ENCODE results near the gene PTPN1. TPM values are rescaled to one million over a fixed set of nuclear protein-coding genes. Genes with fewer than 3 reads are reported as not detected.
A peak's percentile ranks its signal among the peaks of the same experiment; 100 is the strongest.
"Not testable (repeated sequence)": the region's sequence is repeated elsewhere in the genome, so short reads cannot be mapped to it uniquely, and the experiment has no call there.

PTPN1 gene
- total and polyA plus RNA-seq, 10 of the 15 experiments (the other 5 are each of a cell fraction or from before 2014, with no cell fraction given): 15.9 to 74.7 (median 43.9) TPM

GRCh38 chr20:50506270-50506579 is 4.0 kb upstream of the PTPN1 start:
- FAIRE-seq (no peak), DNase-seq (ENCODE audit: low read depth, low spot score) (no peak), ATAC-seq (no peak)
- 73% methylated on average over 3 of the region's 3 CpGs for WGBS (ENCODE audit: insufficient coverage, insufficient replicate concordance, low lambda C conversion rate, missing lambda C conversion rate)
- ChIA-PET SMC1A (ENCODE audit: uncharacterized antibody, unreplicated experiment) (interaction anchor here (1.0 to 95.1 kb wide), 3 partner anchors 22 to 40 kb away, joined by 3 to 2799 read pairs (median 5); partner anchors contain the start of gene PTPN1), RAD21 (ENCODE audit: unreplicated experiment) (interaction anchor here (1.4 to 3.9 kb wide), 2 partner anchors 64 to 68 kb away, joined by 4 to 36 read pairs; no protein-coding TSS in a partner anchor), CTCF (interaction anchor here (0.6 to 10.4 kb wide), 4 partner anchors 33 to 80 kb away, joined by 3 to 240 read pairs (median 20); no protein-coding TSS in a partner anchor), POLR2A (interaction anchor here (0.9 to 1.2 kb wide), 2 partner anchors 10 to 34 kb away, joined by 3 read pairs; no protein-coding TSS in a partner anchor)
- Histone ChIP-seq H3K4me1 (ENCODE audit: control insufficient read depth, insufficient read depth, low read length) (peaks cover 34% of the 10 kb centered on the region), H2AFZ (ENCODE audit: control insufficient read depth, low read depth, low read length) (no peak overlapping the region), H3K27me3 (replicated peaks in 1 of 2; ENCODE audit: control insufficient read depth in 2 of 2, insufficient read depth in 2 of 2, low read length in 1 of 2) (no peaks in the 10 kb centered on the region), H4K20me1 (ENCODE audit: control insufficient read depth, insufficient read depth) (peaks cover 5% of the 10 kb centered on the region), H3K4me3 (no peak overlapping the region), H3K9me3 (replicated peaks; ENCODE audit: control insufficient read depth, insufficient read depth, low read length) (no peaks in the 10 kb centered on the region), H3K9ac (ENCODE audit: control insufficient read depth, insufficient read depth, low read length) (no peak overlapping the region), H3K4me2 (ENCODE audit: control insufficient read depth, insufficient read depth) (no peak overlapping the region), H3K79me2 (ENCODE audit: control insufficient read depth, insufficient read depth, low read length) (peaks cover 11% of the 10 kb centered on the region), H3K36me3 (ENCODE audit: control insufficient read depth in 2 of 2, insufficient read depth in 2 of 2, low read length in 1 of 2) (no peaks in the 10 kb centered on the region), H3K27ac (ENCODE audit: control insufficient read depth, insufficient read depth) (no peak overlapping the region)
- no TSS peak for BruUV-seq (replicated peaks)
- no peak for TF ChIP-seq GATAD2B (conservative IDR thresholded peaks at IDR 0.05; ENCODE audit: low read depth)
- TF ChIP-seq RELA (IDR thresholded peaks at IDR 0.05; ENCODE audit: borderline replicate concordance, partially characterized antibody): no peak
- no peak for TF ChIP-seq MYB (IDR thresholded peaks at IDR 0.05; ENCODE audit: borderline replicate concordance, low read depth, low read length)
- peak in 1 of 3 experiments; percentile 16; a peak in 1 of 6 replicates for TF ChIP-seq CTCF (IDR thresholded peaks at IDR 0.05 in 2 of 3, conservative IDR thresholded peaks at IDR 0.05 in 1 of 3; ENCODE audit: control insufficient read depth in 2 of 3, extremely low read depth in 1 of 3, insufficient read depth in 1 of 3, low read depth in 3 of 3, low read length in 3 of 3)
- no peak for TF ChIP-seq SIN3A (IDR thresholded peaks at IDR 0.05; ENCODE audit: low read depth, low read length)
- no peak for TF ChIP-seq DPF2 (IDR thresholded peaks at IDR 0.05)
- in situ Hi-C loops (cut with MboI) (loop anchor here (25.0 kb wide), 1 partner anchor 819 kb away; no protein-coding TSS in a partner anchor), intact Hi-C loops (cut with micrococcal nuclease; ENCODE audit: unreplicated experiment) (no loop called here)

- in situ Hi-C loops (cut with MboI): loop anchor here (25.0 kb wide), 1 partner anchor 820 kb away; no protein-coding TSS in a partner anchor
- H3K4me2 ChIP-seq (ENCODE audit: control insufficient read depth, insufficient read depth); DNase-seq (ENCODE audit: low read depth, low spot score); H3K4me3 ChIP-seq; H3K27me3 ChIP-seq (replicated peaks in 1 of 2; ENCODE audit: control insufficient read depth in 2 of 2, insufficient read depth in 2 of 2, low read length in 1 of 2); H2AFZ ChIP-seq (ENCODE audit: control insufficient read depth, low read depth, low read length); H3K9ac ChIP-seq (ENCODE audit: control insufficient read depth, insufficient read depth, low read length); ATAC-seq; H4K20me1 ChIP-seq (ENCODE audit: control insufficient read depth, insufficient read depth); H3K36me3 ChIP-seq (ENCODE audit: control insufficient read depth in 2 of 2, insufficient read depth in 2 of 2, low read length in 1 of 2); H3K9me3 ChIP-seq (replicated peaks; ENCODE audit: control insufficient read depth, insufficient read depth, low read length); BruUV-seq (replicated peaks); intact Hi-C loops (cut with micrococcal nuclease; ENCODE audit: unreplicated experiment); FAIRE-seq; H3K27ac ChIP-seq (ENCODE audit: control insufficient read depth, insufficient read depth): not testable (repeated sequence)
- POLR2A ChIA-PET: interaction anchor here (0.8 to 1.0 kb wide), 2 partner anchors 9 to 65 kb away, joined by 3 to 4 read pairs; no protein-coding TSS in a partner anchor
- SMC1A ChIA-PET (ENCODE audit: uncharacterized antibody, unreplicated experiment): interaction anchor here (95.1 kb wide), 1 partner anchor 38 kb away, joined by 2799 read pairs; the partner anchor contains the start of gene PTPN1
- CTCF ChIA-PET: interaction anchor here (1.4 to 10.7 kb wide), 2 partner anchors 29 to 65 kb away, joined by 4 to 116 read pairs; no protein-coding TSS in a partner anchor
- RAD21 ChIA-PET (ENCODE audit: unreplicated experiment): interaction anchor here (1.4 to 3.9 kb wide), 2 partner anchors 63 to 67 kb away, joined by 4 to 36 read pairs; no protein-coding TSS in a partner anchor
- WGBS (ENCODE audit: insufficient coverage, insufficient replicate concordance, low lambda C conversion rate, missing lambda C conversion rate): 77% methylated on average over 5 of the region's 5 CpGs
- H3K4me1 ChIP-seq (ENCODE audit: control insufficient read depth, insufficient read depth, low read length): peaks cover 21% of the 10 kb centered on the region
- peaks cover 26% of the 10 kb centered on the region for H3K79me2 ChIP-seq (ENCODE audit: control insufficient read depth, insufficient read depth, low read length)
These were observed 2.4 kb upstream of the PTPN1 start for GRCh38 chr20:50507745-50508144.

Data from GM12878 (cell line).